MCF 10A (cell line): Measurements from ENCODE around the gene SND1. TPM values are rescaled to one million over a fixed set of nuclear protein-coding genes. Genes with fewer than 3 reads are reported as not detected.
A peak's percentile ranks its signal among the peaks of the same experiment; 100 is the strongest.

ENCODE experiments used
- BruUV-seq: library from RNA; stranded (reverse); fragments of 400-500 nt; replicated peaks from 2 replicates; lab custom pipeline; 2021; lab: Mats Ljungman, UMichigan
- CTCF ChIA-PET: fragments of 300-600 bp; sonication (Branson Sonifier 250); formaldehyde crosslinking; extraction: SDS; loops from one replicate; lab custom pipeline; 2021; ENCODE audit warnings: antibody characterized with exemption, inconsistent platforms; lab: Yijun Ruan, JAX
- POLR2A ChIA-PET: fragments of 300-600, 350-650 bp; sonication (Branson Sonifier 250); formaldehyde crosslinking; extraction: SDS; loops from one replicate; lab custom pipeline; 2020; ENCODE audit warnings: antibody characterized with exemption, inconsistent platforms; lab: Yijun Ruan, JAX
- DNase-seq: peaks from one replicate; pipeline ENCODE4 v3.0.0-alpha.2; 2018; ENCODE audit not compliant: unreplicated experiment
- H3K27ac Mint-ChIP-seq: one replicate; pipeline ENCODE4 v1.8.0; 2022; ENCODE audit warnings: mild to moderate bottlenecking, low read depth, mixed read lengths; ENCODE audit not compliant: unreplicated experiment
- H3K27me3 Mint-ChIP-seq: one replicate; pipeline ENCODE4 v1.8.0; 2022; ENCODE audit warnings: mixed read lengths; ENCODE audit not compliant: insufficient read depth, unreplicated experiment
- H3K36me3 Mint-ChIP-seq: one replicate; pipeline ENCODE4 v1.8.0; 2022; ENCODE audit warnings: mild to moderate bottlenecking, moderate library complexity, mixed read lengths; ENCODE audit not compliant: insufficient read depth, unreplicated experiment
- H3K4me1 Mint-ChIP-seq: one replicate; pipeline ENCODE4 v1.8.0; 2022; ENCODE audit warnings: mixed read lengths; ENCODE audit not compliant: insufficient read depth, unreplicated experiment
- H3K4me3 Mint-ChIP-seq: one replicate; pipeline ENCODE4 v1.8.0; 2022; ENCODE audit warnings: mild to moderate bottlenecking, moderate library complexity, mixed read lengths; ENCODE audit not compliant: unreplicated experiment
- H3K9me3 Mint-ChIP-seq: one replicate; pipeline ENCODE4 v1.8.0; 2022; ENCODE audit warnings: mixed read lengths; ENCODE audit not compliant: unreplicated experiment
- CTCF ChIP-seq: fragments of 200-600 bp; IDR thresholded peaks from one replicate; pipeline ENCODE4 v1.8.0; 2022; ENCODE audit warnings: antibody characterized with exemption, mild to moderate bottlenecking; ENCODE audit not compliant: unreplicated experiment
- intact Hi-C: fragments of 100-400 bp; cut with micrococcal nuclease; formaldehyde crosslinking; loops from 2 replicates; pipeline ENCODE4 v1.14.1; 2022
- total RNA-seq: library from RNA; stranded (reverse); gene quantifications from 2 replicates; pipeline ENCODE4 v1.2.3, GENCODE V29; 2022

The SND1 gene
- total RNA-seq, 1 experiment from 2014 or later = 297 TPM

GRCh38 chr7:128021366-128021765, 369.4 kb downstream of the SND1 start:
- DNase-seq = peak; percentile 95
- H3K4me1 Mint-ChIP-seq = peaks cover 73% of the 10 kb centered on the region
- intact Hi-C loops = no loop called here
- no peaks in the 10 kb centered on the region for H3K9me3 Mint-ChIP-seq
- POLR2A ChIA-PET = interaction anchor here (0.7 kb wide), 1 partner anchor 29 kb away, joined by 4 read pairs; no protein-coding TSS in a partner anchor
- H3K4me3 Mint-ChIP-seq = no peak overlapping the region
- no peaks in the 10 kb centered on the region for H3K27me3 Mint-ChIP-seq
- CTCF ChIA-PET = interaction anchor here (0.6 to 0.7 kb wide), 4 partner anchors 22 to 188 kb away, joined by 3 read pairs; no protein-coding TSS in a partner anchor
- no peak for TF ChIP-seq CTCF
- peaks cover 25% of the 10 kb centered on the region for H3K36me3 Mint-ChIP-seq
- BruUV-seq = no TSS peak
- peak overlapping the region; percentile 44 for H3K27ac Mint-ChIP-seq

GRCh38 chr7:128022631-128023532, 370.9 kb downstream of the SND1 start:
- CTCF ChIA-PET = interaction anchor here (1.6 kb wide), 1 partner anchor 29 kb away, joined by 4 read pairs; no protein-coding TSS in a partner anchor

GRCh38 chr7:128024151-128024550, 372.2 kb downstream of the SND1 start:
- intact Hi-C loops = no loop called here
- ChIA-PET POLR2A (no interaction called here), CTCF (interaction anchor here (0.6 to 3.6 kb wide), 3 partner anchors 28 to 186 kb away, joined by 4 to 14 read pairs (median 4); no protein-coding TSS in a partner anchor)
- Mint-ChIP-seq H3K27ac (peak overlapping the region; percentile 85), H3K36me3 (peaks cover 34% of the 10 kb centered on the region), H3K4me1 (peaks cover 55% of the 10 kb centered on the region), H3K4me3 (no peak overlapping the region), H3K9me3 (no peaks in the 10 kb centered on the region), H3K27me3 (no peaks in the 10 kb centered on the region)
- no peak for TF ChIP-seq CTCF
- no TSS peak for BruUV-seq
- DNase-seq = no peak

More at GRCh38 chr7:128022631-128023532, 370.9 kb downstream of the SND1 start:
- no peaks in the 10 kb centered on the region for H3K9me3 Mint-ChIP-seq
- no peaks in the 10 kb centered on the region for H3K27me3 Mint-ChIP-seq
- peak; percentile 74 for DNase-seq
- H3K36me3 Mint-ChIP-seq = peaks cover 34% of the 10 kb centered on the region
- H3K4me1 Mint-ChIP-seq = peaks cover 65% of the 10 kb centered on the region
- no peak overlapping the region for H3K4me3 Mint-ChIP-seq
- no peak for TF ChIP-seq CTCF
- POLR2A ChIA-PET = interaction anchor here (0.6 to 1.2 kb wide), 2 partner anchors 10 to 360 kb away, joined by 4 read pairs; no protein-coding TSS in a partner anchor
- peak overlapping the region; percentile 85 for H3K27ac Mint-ChIP-seq
- intact Hi-C loops = no loop called here
- BruUV-seq = no TSS peak

- H3K4me1 Mint-ChIP-seq = peaks cover 51% of the 10 kb centered on the region
- BruUV-seq = no TSS peak
- no peak for TF ChIP-seq CTCF
- no peaks in the 10 kb centered on the region for H3K9me3 Mint-ChIP-seq
- H3K27me3 Mint-ChIP-seq = no peaks in the 10 kb centered on the region
- intact Hi-C loops = no loop called here
- peaks cover 42% of the 10 kb centered on the region for H3K36me3 Mint-ChIP-seq
- H3K4me3 Mint-ChIP-seq = no peak overlapping the region
- H3K27ac Mint-ChIP-seq = no peak overlapping the region
- DNase-seq = peak; percentile 56
- ChIA-PET CTCF (interaction anchor here (1.9 to 3.6 kb wide), 2 partner anchors 9 to 185 kb away, joined by 9 to 14 read pairs; no protein-coding TSS in a partner anchor), POLR2A (interaction anchor here (0.6 to 1.2 kb wide), 4 partner anchors 10 to 249 kb away, joined by 3 to 4 read pairs (median 3); no protein-coding TSS in a partner anchor)
These were observed 373.4 kb downstream of the SND1 start for GRCh38 chr7:128025380-128025779.
